B cell (primary cell): Measurements from ENCODE around the gene IL17RE. TPM values are rescaled to one million over a fixed set of nuclear protein-coding genes. Genes with fewer than 3 reads are reported as not detected.

Experiments
- ATAC-seq: fragments of 200-7000 bp; cut with Tn5 transposase; one replicate; pipeline ENCODE4 v1.10.0; 2021; ENCODE audit warnings: low read depth, mild to moderate bottlenecking, moderate number of reproducible peaks, moderate library complexity
- CTCF ChIA-PET: fragments of 350-600 bp; sonication (Branson Sonifier 250); formaldehyde crosslinking; loops from one replicate; lab custom pipeline; 2021; ENCODE audit warnings: antibody characterized with exemption, inconsistent platforms; lab: Charles Lee
- POLR2A ChIA-PET: fragments of 350-600 bp; sonication (Branson Sonifier 250); formaldehyde crosslinking; loops from one replicate; lab custom pipeline; 2021; ENCODE audit warnings: antibody characterized with exemption; lab: Charles Lee
- DNase-seq: peaks from one replicate; pipeline ENCODE4 v3.0.0; 2013
- H2AFZ ChIP-seq: 2 replicates; pipeline ENCODE4 v1.6.1; 2012; ENCODE audit warnings: mild to moderate bottlenecking, low read depth, low read length; ENCODE audit not compliant: insufficient read depth, poor library complexity, severe bottlenecking
- H3K27ac ChIP-seq, 2 donors: 1 replicate in 1 of 2; 2 replicates in 1 of 2; pipeline ENCODE4 v1.5.1; 2012 to 2013; ENCODE audit warnings: low read length in 2 of 2, mild to moderate bottlenecking in 2 of 2, moderate library complexity in 1 of 2
- H3K27me3 ChIP-seq, 4 experiments: fragments of 200-600 bp in 1 of 4; sonication (generic) in 1 of 4; replicated peaks in 1 of 4; 1 replicate in 2 of 4; 2 replicates in 2 of 4; pipeline versions ENCODE4 v1.6.1 to v1.7.0; 2013 to 2016; ENCODE audit warnings: low read length in 3 of 4, mild to moderate bottlenecking in 2 of 4, mixed read lengths in 1 of 4, moderate library complexity in 1 of 4; ENCODE audit not compliant: insufficient read depth in 4 of 4, control insufficient read depth in 3 of 4; ENCODE audit errors: control extremely low read depth in 1 of 4
- H3K36me3 ChIP-seq, 2 experiments: replicated peaks in 1 of 2; 1 replicate in 1 of 2; 2 replicates in 1 of 2; pipeline versions ENCODE4 v1.6.1 to v1.7.1; 2013; ENCODE audit warnings: low read length in 1 of 2; ENCODE audit not compliant: insufficient read depth in 2 of 2, control insufficient read depth in 1 of 2; ENCODE audit errors: control extremely low read depth in 1 of 2, extremely low read depth in 1 of 2
- H3K4me1 ChIP-seq, 2 donors: fragments of 200-600 bp in 1 of 2; sonication (generic) in 1 of 2; 1 replicate in 1 of 2; 2 replicates in 1 of 2; pipeline versions ENCODE4 v1.5.1 to v1.6.1; 2013 to 2017; ENCODE audit warnings: low read length in 2 of 2; ENCODE audit not compliant: control insufficient read depth in 2 of 2, insufficient read depth in 2 of 2
- H3K4me2 ChIP-seq: replicated peaks from 2 replicates; pipeline ENCODE3; 2012; ENCODE audit warnings: mild to moderate bottlenecking, low read depth, low read length; ENCODE audit not compliant: poor library complexity, severe bottlenecking
- H3K4me3 ChIP-seq, 5 experiments: fragments of 200-600 bp in 1 of 5; sonication (generic) in 1 of 5; 1 replicate in 3 of 5; 2 replicates in 2 of 5; pipeline versions ENCODE4 v1.5.1 to v1.7.0; 2011 to 2016; ENCODE audit warnings: low read length in 4 of 5, mild to moderate bottlenecking in 4 of 5, low read depth in 2 of 5, control low read depth in 1 of 5, moderate library complexity in 1 of 5; ENCODE audit not compliant: insufficient read depth in 1 of 5; ENCODE audit errors: control extremely low read depth in 1 of 5, extremely low read depth in 1 of 5
- H3K79me2 ChIP-seq: fragments of 200-600 bp; sonication (generic); one replicate; pipeline ENCODE4 v1.6.0; 2016; ENCODE audit warnings: low read length; ENCODE audit not compliant: control insufficient read depth, insufficient read depth
- H3K9ac ChIP-seq: fragments of 200-600 bp; sonication (generic); 2 replicates; pipeline ENCODE4 v1.6.1; 2017; ENCODE audit warnings: mild to moderate bottlenecking, low read length, moderate library complexity
- H3K9me3 ChIP-seq, 3 donors: one replicate each; pipeline versions ENCODE4 v1.6.1 to v1.7.1; 2013; ENCODE audit warnings: low read length in 2 of 3; ENCODE audit not compliant: control insufficient read depth in 2 of 3, insufficient read depth in 1 of 3; ENCODE audit errors: control extremely low read depth in 1 of 3
- H4K20me1 ChIP-seq: 2 replicates; pipeline ENCODE4 v1.6.0; 2012; ENCODE audit warnings: mild to moderate bottlenecking, low read length; ENCODE audit not compliant: insufficient read depth, control insufficient read depth, poor library complexity, severe bottlenecking
- H3K27ac Mint-ChIP-seq: one replicate; pipeline ENCODE4 v1.8.0; 2021; ENCODE audit warnings: mixed read lengths
- H3K27me3 Mint-ChIP-seq: one replicate; pipeline ENCODE4 v1.8.0; 2021; ENCODE audit warnings: mixed read lengths
- H3K4me1 Mint-ChIP-seq: one replicate; pipeline ENCODE4 v1.8.0; 2021; ENCODE audit warnings: mixed read lengths
- H3K4me3 Mint-ChIP-seq: one replicate; pipeline ENCODE4 v1.8.0; 2021; ENCODE audit warnings: mixed read lengths
- H3K9me3 Mint-ChIP-seq: one replicate; pipeline ENCODE4 v1.8.0; 2022; ENCODE audit warnings: mixed read lengths; ENCODE audit not compliant: insufficient read depth
- EZH2 ChIP-seq: IDR thresholded peaks from 2 replicates; pipeline ENCODE4 v1.6.1; 2012; ENCODE audit warnings: borderline replicate concordance, low read depth, mild to moderate bottlenecking, moderate library complexity, low read length; ENCODE audit not compliant: insufficient read depth, poor library complexity, severe bottlenecking
- WGBS: methylation state at CpG from one replicate; pipeline ENCODE4 v1.1.5; 2013; ENCODE audit warnings: missing lambda C conversion rate; ENCODE audit not compliant: insufficient coverage; 5-methylcytosine and 5-hydroxymethylcytosine counted together
- intact Hi-C: fragments of 100-400 bp; cut with micrococcal nuclease; formaldehyde crosslinking; loops from one replicate; pipeline ENCODE4 v1.10.0; 2022
- polyA plus RNA-seq: library from polyadenylated mRNA; depleted of rRNA; stranded (reverse); fragments of >200 nt; gene quantifications from 2 replicates; pipeline ENCODE4 v1.2.3, GENCODE V29; 2012
- total RNA-seq, 2 donors: library from RNA; stranded (reverse); fragments of 120-200 nt in 1 of 2; gene quantifications; 1 replicate in 1 of 2; 2 replicates in 1 of 2; pipeline versions ENCODE4 v1.2.3 to v1.2.4, GENCODE V29; 2013 to 2022
- TF ChIP-seq, protein P1 (sequence below): fragments of 200-600 bp; IDR thresholded peaks from one replicate; pipeline ENCODE4 v1.8.0; 2022; ENCODE audit warnings: antibody characterized with exemption, mild to moderate bottlenecking

The IL17RE gene
- total and polyA plus RNA-seq, 2 donors (not counting 1 experiment from before 2014, with no cell fraction given), result 0.37 TPM; not detected in 1

DNA sequence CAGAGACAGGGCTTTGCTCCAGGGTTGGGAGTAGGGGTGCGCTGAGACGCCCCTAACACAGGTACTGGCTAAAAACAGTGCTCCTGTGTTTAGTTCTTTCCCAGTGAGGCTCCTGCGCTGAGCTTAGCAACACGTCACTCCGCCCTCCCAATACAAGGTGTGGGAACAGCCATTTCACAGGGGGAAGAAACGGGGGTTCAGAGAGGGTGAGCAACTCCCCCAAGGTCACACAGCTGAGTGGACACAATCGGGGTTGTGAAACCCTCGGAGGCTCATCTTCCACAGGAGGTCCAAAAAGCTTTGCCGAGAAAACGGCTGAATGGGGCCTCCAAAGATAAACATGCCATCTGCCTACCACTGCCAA is 48.9 kb downstream of the IL17RE start:
- no peak overlapping the region for H3K27ac Mint-ChIP-seq

More for the DNA sequence above, 48.9 kb downstream of the IL17RE start:
- no peak for ATAC-seq
- H3K9ac ChIP-seq, result peak overlapping the region; percentile 71
- CTCF ChIA-PET, result interaction anchor here (2.2 to 2.9 kb wide), 2 partner anchors 16 to 19 kb away, joined by 5 to 22 read pairs; partner anchors contain the start of gene CRELD1
- DNase-seq, result no peak
- peak overlapping the region; percentile 91 for H3K4me3 Mint-ChIP-seq
- H3K9me3 ChIP-seq, result no peaks in the 10 kb centered on the region
- peak overlapping the region in 4 of 5 experiments; percentile 39 to 69 (median 58) for H3K4me3 ChIP-seq
- H3K79me2 ChIP-seq, result no peaks in the 10 kb centered on the region
- H3K27ac ChIP-seq, result no peak overlapping the region
- H2AFZ ChIP-seq, result peak overlapping the region; percentile 70
- H3K36me3 ChIP-seq, result peaks cover 0 to 2% of the 10 kb centered on the region in 2 experiments
- TF ChIP-seq, protein P1, sequence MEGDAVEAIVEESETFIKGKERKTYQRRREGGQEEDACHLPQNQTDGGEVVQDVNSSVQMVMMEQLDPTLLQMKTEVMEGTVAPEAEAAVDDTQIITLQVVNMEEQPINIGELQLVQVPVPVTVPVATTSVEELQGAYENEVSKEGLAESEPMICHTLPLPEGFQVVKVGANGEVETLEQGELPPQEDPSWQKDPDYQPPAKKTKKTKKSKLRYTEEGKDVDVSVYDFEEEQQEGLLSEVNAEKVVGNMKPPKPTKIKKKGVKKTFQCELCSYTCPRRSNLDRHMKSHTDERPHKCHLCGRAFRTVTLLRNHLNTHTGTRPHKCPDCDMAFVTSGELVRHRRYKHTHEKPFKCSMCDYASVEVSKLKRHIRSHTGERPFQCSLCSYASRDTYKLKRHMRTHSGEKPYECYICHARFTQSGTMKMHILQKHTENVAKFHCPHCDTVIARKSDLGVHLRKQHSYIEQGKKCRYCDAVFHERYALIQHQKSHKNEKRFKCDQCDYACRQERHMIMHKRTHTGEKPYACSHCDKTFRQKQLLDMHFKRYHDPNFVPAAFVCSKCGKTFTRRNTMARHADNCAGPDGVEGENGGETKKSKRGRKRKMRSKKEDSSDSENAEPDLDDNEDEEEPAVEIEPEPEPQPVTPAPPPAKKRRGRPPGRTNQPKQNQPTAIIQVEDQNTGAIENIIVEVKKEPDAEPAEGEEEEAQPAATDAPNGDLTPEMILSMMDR, result no peak
- TF ChIP-seq EZH2, result no peak
- peaks cover 15 to 18% of the 10 kb centered on the region in 2 donors for H3K4me1 ChIP-seq
- WGBS, result 3% methylated on average over 10 of the region's 10 CpGs
- no peaks in the 10 kb centered on the region for H4K20me1 ChIP-seq
- H3K9me3 Mint-ChIP-seq, result no peaks in the 10 kb centered on the region
- peaks cover 15% of the 10 kb centered on the region for H3K4me1 Mint-ChIP-seq
- H3K27me3 ChIP-seq, result peaks cover 0 to 12% (median 0%) of the 10 kb centered on the region in 4 experiments
- peak overlapping the region; percentile 87 for H3K4me2 ChIP-seq
- intact Hi-C loops, result loop anchor here (5.0 kb wide), 1 partner anchor 36 kb away; the partner anchor contains the start of gene EMC3
- POLR2A ChIA-PET, result interaction anchor here (2.0 kb wide), 1 partner anchor 19 kb away, joined by 11 read pairs; the partner anchor contains the start of gene CRELD1
- H3K27me3 Mint-ChIP-seq, result no peaks in the 10 kb centered on the region
